ENCODE data around the gene KCNIP1.

Gene KCNIP1

DNA sequence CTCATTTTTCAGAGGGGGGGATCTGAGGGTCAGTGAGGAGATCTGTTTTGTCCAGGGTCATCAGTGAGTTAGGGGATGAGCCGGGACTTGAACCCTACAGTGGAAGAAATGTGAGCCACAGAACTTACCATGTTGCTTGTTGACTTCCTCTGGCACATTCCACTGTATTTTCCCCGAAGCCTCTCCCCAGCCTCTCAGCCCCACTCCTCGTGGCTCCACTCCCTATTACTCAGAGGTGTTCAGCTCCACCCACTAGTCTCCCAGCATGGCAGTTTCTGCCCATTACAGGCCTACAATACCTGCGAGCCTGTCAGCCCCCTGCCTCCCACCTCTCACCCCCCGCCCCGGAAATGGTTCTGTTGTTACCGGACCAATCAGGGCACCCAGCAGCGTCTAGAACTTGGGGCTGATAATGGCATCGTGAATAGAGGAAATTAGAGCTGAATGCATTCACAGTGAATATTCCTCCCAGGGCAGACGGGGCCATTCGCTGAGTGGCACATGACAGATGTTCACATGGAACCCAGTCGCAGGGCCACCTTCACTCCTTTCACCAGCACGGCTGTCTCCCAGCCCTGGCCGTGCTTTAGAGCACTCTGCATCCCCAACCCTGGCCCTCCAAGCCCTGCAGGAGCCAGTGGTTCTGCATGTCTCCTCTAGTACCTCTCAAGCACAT is 81.6 kb downstream of the KCNIP1 start:
- TF ChIP-seq Cebpa-rat (IDR thresholded peaks at IDR 0.05) = no peak
- Histone ChIP-seq H3K4me2 (no peak overlapping the region), H4K20me1 (no peaks in the 10 kb centered on the region), H3K27me3 (no peaks in the 10 kb centered on the region), H3K9ac (no peak overlapping the region), H3K36me3 (no peaks in the 10 kb centered on the region), H3K4me1 (no peaks in the 10 kb centered on the region), H3K4me3 (no peak overlapping the region), H3K9me3 (no peaks in the 10 kb centered on the region), H3K27ac (no peak overlapping the region)

DNA sequence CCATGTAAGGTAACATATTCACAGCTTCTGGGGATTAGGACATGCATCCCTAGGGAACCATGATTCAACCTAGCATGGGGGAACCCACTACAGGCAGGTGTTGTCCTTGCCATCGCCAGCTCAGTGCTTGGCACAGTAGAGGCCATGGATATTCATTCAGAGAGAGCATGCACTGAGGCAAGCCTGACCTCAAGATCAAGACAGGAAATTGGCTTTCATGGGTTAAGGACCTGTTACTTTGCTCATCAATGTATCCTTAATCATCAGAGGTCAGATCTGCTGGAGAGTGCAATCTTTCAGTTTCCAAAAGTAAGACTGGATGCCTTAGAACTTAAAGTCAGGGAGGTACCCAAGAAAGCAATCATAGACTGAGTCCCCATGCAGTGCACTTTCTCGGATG is 84.0 kb downstream of the KCNIP1 start:
- Histone ChIP-seq H3K27me3 (no peaks in the 10 kb centered on the region), H3K9ac (no peak overlapping the region), H3K36me3 (no peaks in the 10 kb centered on the region), H3K4me1 (no peaks in the 10 kb centered on the region), H3K4me3 (no peak overlapping the region), H3K27ac (no peak overlapping the region), H3K9me3 (no peaks in the 10 kb centered on the region), H3K4me2 (no peak overlapping the region), H4K20me1 (no peaks in the 10 kb centered on the region)
- TF ChIP-seq Cebpa-rat (IDR thresholded peaks at IDR 0.05) = no peak

DNA sequence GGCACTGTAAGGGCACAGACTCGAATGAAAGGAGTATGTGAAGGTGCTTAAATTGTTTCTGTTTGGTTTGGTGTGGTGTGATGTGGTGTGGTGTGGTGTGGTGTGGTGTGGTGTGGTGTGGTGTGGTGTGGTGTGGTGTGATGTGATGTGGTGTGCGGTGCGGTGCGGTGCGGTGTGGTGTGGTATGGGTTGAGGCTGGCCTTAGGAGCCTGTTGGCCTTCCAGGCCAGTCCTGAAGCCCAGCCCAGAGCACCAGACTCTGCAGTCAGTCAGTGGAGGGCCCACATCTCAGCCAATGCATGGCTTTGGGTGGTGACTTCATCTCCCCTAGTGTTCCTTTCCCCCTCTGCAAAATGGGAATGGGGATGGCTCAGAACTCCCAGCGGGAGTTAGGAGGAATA is 85.8 kb downstream of the KCNIP1 start:
- H3K27ac ChIP-seq = no peak overlapping the region
- TF ChIP-seq Cebpa-rat (IDR thresholded peaks at IDR 0.05) = no peak
- H3K4me3 ChIP-seq = no peak overlapping the region
- no peak overlapping the region for H3K4me2 ChIP-seq
- H4K20me1 ChIP-seq = no peaks in the 10 kb centered on the region
- no peaks in the 10 kb centered on the region for H3K27me3 ChIP-seq
- no peaks in the 10 kb centered on the region for H3K4me1 ChIP-seq
- no peaks in the 10 kb centered on the region for H3K36me3 ChIP-seq
- no peak overlapping the region for H3K9ac ChIP-seq
- H3K9me3 ChIP-seq = no peaks in the 10 kb centered on the region

DNA sequence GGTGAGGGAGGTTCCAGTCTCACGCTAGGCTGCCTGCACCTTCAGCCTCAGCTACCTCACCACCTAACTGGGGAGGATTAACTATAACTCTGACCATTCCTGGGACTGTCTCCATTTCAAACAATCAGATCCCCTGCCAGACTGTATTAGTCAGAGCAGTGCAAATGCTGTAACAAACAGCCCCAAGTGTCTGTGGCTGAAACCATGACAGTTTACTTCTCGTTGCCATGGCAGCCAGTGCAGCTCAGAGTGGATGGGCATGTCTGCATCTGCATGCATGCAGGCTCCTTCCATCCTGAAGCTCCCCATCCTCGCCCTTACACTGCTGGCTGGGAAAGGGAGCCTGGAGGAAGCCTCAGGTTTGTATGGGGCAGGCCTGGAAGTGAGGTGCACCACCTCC is 86.7 kb downstream of the KCNIP1 start:
- Histone ChIP-seq H3K4me2 (no peak overlapping the region), H3K36me3 (no peaks in the 10 kb centered on the region), H3K4me1 (no peaks in the 10 kb centered on the region), H3K9me3 (no peaks in the 10 kb centered on the region), H4K20me1 (no peaks in the 10 kb centered on the region), H3K27ac (no peak overlapping the region), H3K27me3 (no peaks in the 10 kb centered on the region), H3K9ac (no peak overlapping the region), H3K4me3 (no peak overlapping the region)
- no peak for TF ChIP-seq Cebpa-rat (IDR thresholded peaks at IDR 0.05)

DNA sequence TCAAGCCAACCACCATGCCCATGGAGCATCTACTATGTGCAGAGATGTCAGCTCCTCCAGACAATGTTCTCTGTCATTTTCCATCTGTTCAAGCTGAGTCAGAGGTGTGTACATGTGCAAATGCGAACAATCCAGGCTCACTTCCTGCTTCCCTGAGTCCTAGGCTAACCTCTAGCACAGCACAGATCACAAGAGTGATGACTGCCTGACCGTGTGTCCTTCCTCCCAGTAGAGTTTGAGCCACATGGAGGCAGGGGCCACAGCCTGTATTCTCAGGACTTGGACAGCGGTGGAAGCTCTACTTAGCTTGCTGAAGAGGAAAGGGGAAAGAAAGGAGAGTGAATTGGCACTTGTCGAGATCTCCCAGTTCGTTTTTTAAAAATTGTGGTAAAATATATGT is 87.2 kb downstream of the KCNIP1 start:
- no peak for TF ChIP-seq Cebpa-rat (IDR thresholded peaks at IDR 0.05)
- no peak overlapping the region for H3K9ac ChIP-seq
- no peaks in the 10 kb centered on the region for H3K27me3 ChIP-seq
- no peaks in the 10 kb centered on the region for H3K9me3 ChIP-seq
- no peaks in the 10 kb centered on the region for H3K4me1 ChIP-seq
- no peak overlapping the region for H3K4me3 ChIP-seq
- H4K20me1 ChIP-seq = no peaks in the 10 kb centered on the region
- no peak overlapping the region for H3K4me2 ChIP-seq
- no peak overlapping the region for H3K27ac ChIP-seq
- H3K36me3 ChIP-seq = no peaks in the 10 kb centered on the region

DNA sequence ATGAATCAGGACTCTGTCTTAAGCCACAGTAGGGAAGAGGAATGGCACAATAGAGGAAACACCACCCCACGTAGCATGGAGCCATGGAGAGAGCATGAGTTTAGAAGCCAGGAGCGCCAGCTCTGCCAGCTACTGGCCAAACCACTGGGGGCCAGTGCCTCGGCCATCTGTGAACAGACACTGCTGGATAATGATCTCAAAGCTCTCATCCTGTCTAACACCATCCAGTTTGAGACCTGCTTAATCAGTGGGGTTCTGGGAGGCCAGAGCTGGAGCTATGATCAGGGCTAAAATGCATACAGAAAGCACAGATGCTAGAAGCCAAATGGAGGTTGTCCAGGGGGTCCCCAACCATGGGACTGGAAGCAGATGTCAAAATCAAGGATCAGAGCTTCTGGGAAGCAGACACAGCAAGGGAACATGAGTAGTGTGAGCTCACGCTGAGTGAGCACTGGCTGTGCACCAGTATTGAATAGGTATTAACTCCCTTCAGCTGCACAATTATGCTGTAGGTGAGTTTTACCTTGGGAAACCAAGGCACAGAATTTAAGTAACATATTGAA is 92.7 kb downstream of the KCNIP1 start:
- no peaks in the 10 kb centered on the region for H3K9me3 ChIP-seq
- H3K36me3 ChIP-seq = no peaks in the 10 kb centered on the region
- H3K27me3 ChIP-seq = no peaks in the 10 kb centered on the region
- H4K20me1 ChIP-seq = no peaks in the 10 kb centered on the region
- H3K27ac ChIP-seq = no peak overlapping the region
- no peak for TF ChIP-seq Cebpa-rat (IDR thresholded peaks at IDR 0.05)
- no peak overlapping the region for H3K9ac ChIP-seq
- no peak overlapping the region for H3K4me3 ChIP-seq
- peaks cover 12% of the 10 kb centered on the region for H3K4me1 ChIP-seq
- H3K4me2 ChIP-seq = peak overlapping the region; percentile 42

DNA sequence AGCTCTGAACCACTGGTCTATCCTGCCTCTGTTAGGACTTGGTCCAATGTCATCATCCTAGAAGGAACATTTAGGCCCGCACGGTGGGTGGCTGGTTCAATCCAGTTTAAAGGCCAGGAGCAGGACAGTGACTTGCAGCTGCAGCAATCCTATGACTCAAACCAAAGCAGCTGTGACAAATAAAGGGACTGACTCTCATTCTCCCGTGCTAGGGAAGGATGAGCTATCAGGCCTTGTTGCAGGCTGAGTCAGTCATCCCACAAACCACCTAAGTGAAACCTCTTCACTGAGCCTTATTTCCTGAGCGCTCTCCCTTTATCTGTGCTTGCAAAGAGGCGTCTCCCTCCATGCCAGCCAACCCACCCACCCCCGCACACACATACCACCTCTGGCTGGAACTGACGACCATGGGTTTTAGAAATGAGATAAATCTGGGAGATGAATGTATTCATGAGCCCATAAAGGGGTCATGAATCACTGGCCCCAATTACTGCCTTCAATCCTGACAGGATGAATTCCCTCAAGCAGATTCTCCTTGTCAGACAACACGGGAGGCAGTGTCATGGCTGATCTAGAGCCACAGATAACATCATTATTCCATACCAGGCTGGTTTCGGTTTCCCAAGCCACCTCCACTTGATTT is 93.4 kb downstream of the KCNIP1 start:
- no peaks in the 10 kb centered on the region for H3K9me3 ChIP-seq
- H3K4me3 ChIP-seq = no peak overlapping the region
- H3K4me1 ChIP-seq = peaks cover 12% of the 10 kb centered on the region
- H3K4me2 ChIP-seq = peak overlapping the region; percentile 42
- no peak overlapping the region for H3K27ac ChIP-seq
- no peak overlapping the region for H3K9ac ChIP-seq
- H4K20me1 ChIP-seq = no peaks in the 10 kb centered on the region
- no peaks in the 10 kb centered on the region for H3K36me3 ChIP-seq
- no peak for TF ChIP-seq Cebpa-rat (IDR thresholded peaks at IDR 0.05)
- H3K27me3 ChIP-seq = no peaks in the 10 kb centered on the region

DNA sequence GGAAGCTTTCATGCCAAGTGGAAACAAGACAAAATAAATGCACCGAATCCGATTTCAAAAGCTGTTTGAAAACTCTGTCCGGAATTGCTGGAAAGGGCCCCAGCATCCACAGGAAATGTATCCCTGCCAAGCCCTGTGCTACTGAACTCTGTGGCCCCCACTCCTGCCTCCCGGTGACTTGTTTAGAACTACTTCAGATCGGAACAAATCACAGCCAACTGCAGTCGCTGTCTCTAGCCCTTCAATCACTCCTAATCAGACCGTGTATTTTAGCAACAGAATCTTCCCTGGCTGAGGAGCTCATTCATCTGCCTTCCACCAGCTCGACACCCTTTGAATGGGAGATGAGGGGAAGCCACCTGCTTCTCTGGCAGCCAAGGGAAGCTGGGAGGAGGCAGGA is 94.1 kb downstream of the KCNIP1 start:
- Histone ChIP-seq H3K4me3 (no peak overlapping the region), H3K9me3 (no peaks in the 10 kb centered on the region)

DNA sequence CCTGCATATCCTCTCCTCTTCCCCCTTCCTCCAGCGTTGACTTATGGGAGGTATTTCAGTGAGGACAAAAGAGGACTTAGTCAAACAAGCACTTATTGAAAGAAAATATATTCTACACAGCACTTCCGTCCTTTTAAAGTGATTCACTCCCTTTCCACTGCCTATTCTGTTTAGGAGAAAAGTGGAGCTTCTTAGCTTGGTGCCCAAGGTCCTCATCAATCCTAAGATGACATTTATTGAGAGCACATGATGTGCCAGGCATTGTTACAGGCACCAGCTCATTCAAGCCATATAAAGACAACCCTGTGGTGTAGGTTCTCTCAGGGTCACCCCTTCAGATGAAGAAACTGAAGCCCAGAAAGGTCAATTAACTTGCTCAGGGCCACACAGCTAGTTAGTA is 95.9 kb downstream of the KCNIP1 start:
- no peak for TF ChIP-seq Cebpa-rat (IDR thresholded peaks at IDR 0.05)
- Histone ChIP-seq H4K20me1 (no peaks in the 10 kb centered on the region), H3K4me3 (no peak overlapping the region), H3K4me1 (peaks cover 12% of the 10 kb centered on the region), H3K9ac (no peak overlapping the region), H3K27ac (no peak overlapping the region), H3K27me3 (no peaks in the 10 kb centered on the region), H3K4me2 (no peak overlapping the region), H3K36me3 (no peaks in the 10 kb centered on the region), H3K9me3 (no peaks in the 10 kb centered on the region)

More for the DNA sequence above, 94.1 kb downstream of the KCNIP1 start:
- H3K9ac ChIP-seq = no peak overlapping the region
- no peak overlapping the region for H3K4me2 ChIP-seq
- H3K36me3 ChIP-seq = no peaks in the 10 kb centered on the region
- no peaks in the 10 kb centered on the region for H4K20me1 ChIP-seq
- TF ChIP-seq Cebpa-rat (IDR thresholded peaks at IDR 0.05) = no peak
- no peak overlapping the region for H3K27ac ChIP-seq
- H3K27me3 ChIP-seq = no peaks in the 10 kb centered on the region
- peaks cover 12% of the 10 kb centered on the region for H3K4me1 ChIP-seq

DNA sequence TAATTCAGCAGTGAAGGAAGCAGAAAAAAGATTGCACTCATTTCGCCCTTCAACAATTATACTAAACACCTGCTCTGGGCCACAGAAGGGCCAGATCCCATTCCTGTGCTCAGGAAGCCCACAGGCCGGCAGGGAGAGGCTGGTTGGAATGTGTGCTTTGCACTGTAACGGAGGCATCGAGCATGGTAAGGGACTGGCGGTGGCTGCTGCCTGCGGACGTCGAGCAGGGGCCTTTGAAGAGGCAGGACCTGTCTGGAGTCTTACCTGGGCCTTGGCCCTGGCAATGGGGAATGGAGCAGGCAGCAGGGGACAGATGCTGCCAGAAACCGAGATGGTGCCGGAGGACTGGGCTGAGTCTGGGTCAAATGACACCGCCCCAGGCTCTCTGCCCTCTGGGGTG is 97.8 kb downstream of the KCNIP1 start:
- Histone ChIP-seq H3K4me3 (no peak overlapping the region), H3K9ac (no peak overlapping the region), H3K9me3 (no peaks in the 10 kb centered on the region), H4K20me1 (no peaks in the 10 kb centered on the region), H3K4me1 (peaks cover 9% of the 10 kb centered on the region), H3K36me3 (no peaks in the 10 kb centered on the region), H3K27ac (no peak overlapping the region), H3K4me2 (no peak overlapping the region), H3K27me3 (no peaks in the 10 kb centered on the region)
- TF ChIP-seq Cebpa-rat (IDR thresholded peaks at IDR 0.05) = no peak
